Smooth muscle cell of bladder (primary cell): Measurements from ENCODE around the gene TACSTD2. TPM values are rescaled to one million over a fixed set of nuclear protein-coding genes. Genes with fewer than 3 reads are reported as not detected.

Experiments used
- total RNA-seq: library from RNA; depleted of rRNA; stranded (reverse); fragments of >200 nt; gene quantifications from 2 replicates; pipeline ENCODE4 v1.2.3, GENCODE V29; 2014

TACSTD2 gene, protein sequence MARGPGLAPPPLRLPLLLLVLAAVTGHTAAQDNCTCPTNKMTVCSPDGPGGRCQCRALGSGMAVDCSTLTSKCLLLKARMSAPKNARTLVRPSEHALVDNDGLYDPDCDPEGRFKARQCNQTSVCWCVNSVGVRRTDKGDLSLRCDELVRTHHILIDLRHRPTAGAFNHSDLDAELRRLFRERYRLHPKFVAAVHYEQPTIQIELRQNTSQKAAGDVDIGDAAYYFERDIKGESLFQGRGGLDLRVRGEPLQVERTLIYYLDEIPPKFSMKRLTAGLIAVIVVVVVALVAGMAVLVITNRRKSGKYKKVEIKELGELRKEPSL
- total RNA-seq, result 0.09 and 0.14 TPM in 2 replicates

DNA sequence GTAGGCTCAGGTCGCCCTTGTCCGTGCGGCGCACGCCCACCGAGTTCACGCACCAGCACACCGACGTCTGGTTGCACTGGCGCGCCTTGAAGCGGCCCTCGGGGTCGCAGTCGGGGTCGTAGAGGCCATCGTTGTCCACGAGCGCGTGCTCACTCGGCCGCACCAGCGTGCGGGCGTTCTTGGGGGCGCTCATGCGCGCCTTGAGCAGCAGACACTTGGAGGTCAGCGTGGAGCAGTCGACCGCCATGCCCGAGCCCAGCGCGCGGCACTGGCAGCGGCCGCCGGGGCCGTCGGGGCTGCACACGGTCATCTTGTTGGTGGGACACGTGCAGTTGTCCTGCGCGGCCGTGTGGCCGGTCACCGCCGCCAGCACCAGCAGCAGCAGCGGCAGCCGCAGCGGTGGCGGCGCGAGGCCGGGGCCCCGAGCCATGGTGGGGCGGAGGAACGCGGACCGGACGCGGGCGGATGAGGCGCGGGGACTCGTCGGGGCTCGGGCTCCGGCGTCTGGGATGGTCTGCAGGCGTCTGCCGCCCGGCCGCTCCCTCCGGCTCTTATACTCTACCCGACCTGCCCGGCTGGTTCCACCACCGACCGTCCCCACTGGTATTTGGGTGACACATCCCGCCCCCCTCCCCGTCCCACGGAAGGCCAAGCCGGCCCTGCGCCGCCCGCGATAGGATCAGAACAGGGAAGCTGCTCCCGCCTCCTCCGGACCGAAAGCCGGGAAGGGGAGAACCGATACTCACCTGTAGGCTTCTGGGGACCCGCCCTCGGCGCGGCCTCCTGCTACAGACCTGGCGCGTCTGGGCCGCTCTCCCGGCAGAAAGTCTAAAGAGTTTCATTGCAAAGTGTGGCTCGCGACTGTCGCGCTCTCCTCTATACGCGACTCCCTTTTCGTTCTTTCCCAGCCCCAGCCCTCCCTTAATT, at the start of gene TACSTD2:
TACSTD2 (minus strand) TSS at position 526 of the 927 bp plus-strand sequence; CDS start at position 430, 96 bp downstream.

DNA sequence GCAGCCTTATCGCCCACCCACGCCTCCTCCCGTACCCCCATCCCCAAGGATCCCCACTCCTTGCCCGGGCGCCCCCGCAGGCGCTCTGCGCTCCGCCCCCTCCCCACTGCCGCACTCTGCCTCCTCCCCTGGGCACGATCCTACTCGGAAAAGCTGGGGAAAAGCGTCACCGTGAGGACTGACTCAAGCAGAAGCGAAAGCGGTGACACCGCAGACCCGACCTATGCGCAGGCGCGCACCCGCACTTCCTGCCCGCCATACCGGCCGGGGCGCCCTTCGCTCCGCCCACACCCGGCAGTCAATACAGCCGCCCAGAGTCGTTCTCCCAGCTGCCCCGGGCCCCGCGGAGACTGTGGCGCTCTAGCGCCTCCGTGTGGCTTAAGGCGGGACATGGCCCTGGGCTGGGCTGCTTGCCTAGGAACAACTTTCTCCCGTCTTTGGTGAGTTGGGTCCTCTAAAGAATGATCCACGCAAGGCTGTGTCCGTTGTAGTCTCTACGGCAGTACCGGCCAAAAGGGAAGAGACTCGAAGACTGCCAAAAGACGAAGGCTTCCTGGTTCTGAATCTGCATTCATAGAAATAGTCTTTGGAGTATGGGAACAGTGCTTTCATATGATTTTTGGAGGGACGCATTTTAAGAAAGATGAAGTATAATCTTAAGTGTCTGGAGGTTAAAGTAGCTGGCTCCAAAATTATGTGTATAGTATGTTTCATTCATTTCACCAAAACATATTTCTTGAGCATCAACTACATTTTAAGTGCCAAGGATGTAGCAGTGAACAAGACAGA, 30.3 kb downstream of the TACSTD2 start, which contains the start of gene OMA1:
OMA1 (minus strand) TSS at position 207 of the 789 bp plus-strand sequence. CDS start 7,432 bp downstream, outside the sequence.

Other genes with a start within 250 kb of the TACSTD2 start
- gene OMA1, start 30.5 kb downstream of the TACSTD2 start, total RNA-seq, result 28.2 and 40.7 TPM in 2 replicates
- gene MYSM1, start 122.8 kb upstream of the TACSTD2 start, total RNA-seq, result 11.7 and 15.9 TPM in 2 replicates
- 27.9 and 58.1 TPM in 2 replicates for gene JUN, start 206.8 kb upstream of the TACSTD2 start, total RNA-seq